Kidney epithelial cell (primary cell): Measurements from ENCODE around the gene HEPH. TPM values are rescaled to one million over a fixed set of nuclear protein-coding genes. Genes with fewer than 3 reads are reported as not detected.

Experiments
- DNase-seq: peaks from one replicate; pipeline ENCODE4 v3.0.0-alpha.2; 2010; ENCODE audit warnings: low read depth
- H3K27me3 ChIP-seq: 2 replicates; pipeline ENCODE4 v1.6.0; 2011; ENCODE audit warnings: low read length; ENCODE audit not compliant: control insufficient read depth, insufficient read depth
- H3K36me3 ChIP-seq: 2 replicates; pipeline ENCODE4 v1.5.1; 2011; ENCODE audit warnings: low read length; ENCODE audit not compliant: control insufficient read depth, insufficient read depth
- H3K4me3 ChIP-seq: 2 replicates; pipeline ENCODE4 v1.5.1; 2011; ENCODE audit warnings: low read depth, mild to moderate bottlenecking, control low read depth, low read length
- CTCF ChIP-seq: IDR thresholded peaks from 2 replicates; pipeline ENCODE4 v1.5.1; 2011; ENCODE audit warnings: mild to moderate bottlenecking, moderate library complexity, low read length, control low read depth, inconsistent platforms; ENCODE audit not compliant: insufficient read depth, poor library complexity, severe bottlenecking
- total RNA-seq: library from RNA; depleted of rRNA; stranded (reverse); fragments of >200 nt; gene quantifications from 2 replicates; pipeline ENCODE4 v1.2.3, GENCODE V29; 2015

HEPH gene
- total RNA-seq, 1 donor from 2014 or later = 8.1 TPM

DNA sequence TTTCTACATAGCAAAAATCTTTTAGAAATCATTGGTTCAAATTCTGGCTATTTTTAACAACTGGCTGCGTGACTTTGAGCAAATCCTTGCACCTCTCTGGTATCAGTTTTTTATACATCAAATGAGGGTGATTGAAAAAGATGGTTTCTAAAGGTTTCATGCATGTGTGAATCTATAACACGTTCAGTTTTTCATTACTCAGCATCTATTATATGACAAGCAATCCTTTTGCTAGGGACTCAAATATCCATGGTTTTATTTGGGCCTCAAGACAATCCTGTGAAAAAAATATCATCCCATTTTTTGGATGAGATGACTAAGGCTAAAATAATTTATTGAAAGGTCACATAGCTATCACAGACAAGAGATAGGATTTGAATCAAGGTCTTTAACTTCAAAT is 884 bp downstream of the HEPH start:
- no peak for TF ChIP-seq CTCF
- DNase-seq = no peak
- Histone ChIP-seq H3K27me3 (no peaks in the 10 kb centered on the region), H3K4me3 (no peak overlapping the region), H3K36me3 (no peaks in the 10 kb centered on the region)

- Histone ChIP-seq H3K4me3 (no peak overlapping the region), H3K36me3 (no peaks in the 10 kb centered on the region), H3K27me3 (no peaks in the 10 kb centered on the region)
- no peak for DNase-seq
- TF ChIP-seq CTCF = no peak
Measured at GRCh38 chrX:66166671-66167070, 2.6 kb downstream of the HEPH start.

DNA sequence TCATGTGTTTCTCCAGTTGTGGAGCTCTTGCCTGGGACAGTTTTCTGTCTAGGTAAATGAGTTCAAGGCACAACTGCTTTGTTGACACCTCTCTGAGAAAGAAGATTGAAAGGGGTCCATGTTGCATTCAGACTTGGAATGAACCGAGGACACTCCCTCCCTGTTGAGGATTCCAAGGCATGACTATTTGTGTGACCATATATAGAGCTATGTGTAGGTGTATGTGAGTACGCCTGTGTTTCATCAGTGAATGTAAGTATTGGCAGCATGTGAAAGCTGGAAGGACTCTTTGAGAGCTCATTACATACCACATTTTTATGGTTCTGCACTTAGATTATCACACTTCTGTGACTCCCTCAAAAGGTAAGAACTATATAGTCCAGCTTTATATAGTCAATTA is 3.4 kb downstream of the HEPH start:
- H3K36me3 ChIP-seq = no peaks in the 10 kb centered on the region
- no peak for DNase-seq
- no peak overlapping the region for H3K4me3 ChIP-seq
- H3K27me3 ChIP-seq = no peaks in the 10 kb centered on the region
- no peak for TF ChIP-seq CTCF

DNA sequence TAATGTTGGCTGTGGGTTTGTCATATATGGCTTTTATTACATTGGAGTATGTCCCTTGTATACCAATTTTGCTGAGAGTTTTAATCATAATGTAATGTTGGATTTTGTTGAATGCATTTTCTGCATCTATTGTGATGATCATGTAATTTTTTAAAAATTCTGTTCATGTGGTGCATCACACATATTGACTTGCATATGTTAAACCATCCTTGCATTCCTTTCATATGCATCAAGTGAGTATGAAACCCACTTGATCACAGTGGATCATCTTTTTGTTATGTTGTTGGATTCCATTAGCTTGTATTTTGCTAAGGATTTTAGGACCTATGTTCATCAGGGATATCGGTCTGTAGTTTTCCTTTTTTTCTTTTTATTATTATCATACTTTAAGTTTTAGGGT is 12.1 kb downstream of the HEPH start:
- TF ChIP-seq CTCF = no peak
- Histone ChIP-seq H3K36me3 (no peaks in the 10 kb centered on the region), H3K4me3 (no peak overlapping the region), H3K27me3 (no peaks in the 10 kb centered on the region)
- DNase-seq = no peak

DNA sequence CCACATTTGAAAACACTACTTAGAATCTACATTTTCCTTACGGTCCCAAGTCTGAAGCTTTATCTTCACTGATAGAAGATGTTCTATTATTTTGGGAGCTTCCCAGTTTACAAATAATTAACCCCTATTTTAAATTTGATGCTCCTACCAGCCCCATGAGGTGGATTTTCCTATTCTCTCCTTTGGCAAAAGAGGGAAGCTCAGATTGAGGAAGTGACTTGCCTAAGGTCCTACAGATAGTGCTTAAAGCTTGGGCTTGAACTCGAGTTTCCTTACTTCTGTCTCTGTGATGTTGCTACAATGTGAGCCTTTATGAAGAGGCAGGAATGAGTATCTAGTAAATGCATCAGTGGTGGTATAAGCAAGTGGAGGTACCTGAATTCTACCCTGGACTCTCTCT is 27.5 kb downstream of the HEPH start:
- no peak for TF ChIP-seq CTCF
- Histone ChIP-seq H3K36me3 (no peaks in the 10 kb centered on the region), H3K27me3 (no peaks in the 10 kb centered on the region), H3K4me3 (no peak overlapping the region)
- no peak for DNase-seq

- H3K27me3 ChIP-seq = no peaks in the 10 kb centered on the region
- H3K36me3 ChIP-seq = no peaks in the 10 kb centered on the region
- TF ChIP-seq CTCF = no peak
- DNase-seq = no peak
- H3K4me3 ChIP-seq = no peak overlapping the region
Measured at GRCh38 chrX:66193821-66194220, 29.8 kb downstream of the HEPH start.
